ENCODE data around the gene COA1. TPM values are rescaled to one million over a fixed set of nuclear protein-coding genes. Genes with fewer than 3 reads are reported as not detected.

COA1 gene
- total and polyA plus RNA-seq, 3 donors from 2014 or later, result 36.4 to 80.5 (median 75.7) TPM

- Histone ChIP-seq H3K36me3 (ENCODE audit: low read depth, missing control alignments) (no peaks in the 10 kb centered on the region), H3K4me1 (peaks cover 3% of the 10 kb centered on the region), H3K27me3 (no peaks in the 10 kb centered on the region), H3K27ac (no peak overlapping the region), H3K4me3 (no peak overlapping the region), H3K9me3 (no peaks in the 10 kb centered on the region)
- intact Hi-C loops (cut with DNase I; ENCODE audit: low total_unique reads), result no loop called here
- WGBS, 2 donors, result 76 to 85% methylated on average over 8 of the region's 8 CpGs
- TF ChIP-seq POLR2A (IDR thresholded peaks at IDR 0.05), result no peak
- TF ChIP-seq, protein P1, sequence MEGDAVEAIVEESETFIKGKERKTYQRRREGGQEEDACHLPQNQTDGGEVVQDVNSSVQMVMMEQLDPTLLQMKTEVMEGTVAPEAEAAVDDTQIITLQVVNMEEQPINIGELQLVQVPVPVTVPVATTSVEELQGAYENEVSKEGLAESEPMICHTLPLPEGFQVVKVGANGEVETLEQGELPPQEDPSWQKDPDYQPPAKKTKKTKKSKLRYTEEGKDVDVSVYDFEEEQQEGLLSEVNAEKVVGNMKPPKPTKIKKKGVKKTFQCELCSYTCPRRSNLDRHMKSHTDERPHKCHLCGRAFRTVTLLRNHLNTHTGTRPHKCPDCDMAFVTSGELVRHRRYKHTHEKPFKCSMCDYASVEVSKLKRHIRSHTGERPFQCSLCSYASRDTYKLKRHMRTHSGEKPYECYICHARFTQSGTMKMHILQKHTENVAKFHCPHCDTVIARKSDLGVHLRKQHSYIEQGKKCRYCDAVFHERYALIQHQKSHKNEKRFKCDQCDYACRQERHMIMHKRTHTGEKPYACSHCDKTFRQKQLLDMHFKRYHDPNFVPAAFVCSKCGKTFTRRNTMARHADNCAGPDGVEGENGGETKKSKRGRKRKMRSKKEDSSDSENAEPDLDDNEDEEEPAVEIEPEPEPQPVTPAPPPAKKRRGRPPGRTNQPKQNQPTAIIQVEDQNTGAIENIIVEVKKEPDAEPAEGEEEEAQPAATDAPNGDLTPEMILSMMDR (IDR thresholded peaks at IDR 0.05), result no peak
- no peak for DNase-seq
These were observed 37.2 kb upstream of the COA1 start for GRCh38 chr7:43766564-43766963.

DNA sequence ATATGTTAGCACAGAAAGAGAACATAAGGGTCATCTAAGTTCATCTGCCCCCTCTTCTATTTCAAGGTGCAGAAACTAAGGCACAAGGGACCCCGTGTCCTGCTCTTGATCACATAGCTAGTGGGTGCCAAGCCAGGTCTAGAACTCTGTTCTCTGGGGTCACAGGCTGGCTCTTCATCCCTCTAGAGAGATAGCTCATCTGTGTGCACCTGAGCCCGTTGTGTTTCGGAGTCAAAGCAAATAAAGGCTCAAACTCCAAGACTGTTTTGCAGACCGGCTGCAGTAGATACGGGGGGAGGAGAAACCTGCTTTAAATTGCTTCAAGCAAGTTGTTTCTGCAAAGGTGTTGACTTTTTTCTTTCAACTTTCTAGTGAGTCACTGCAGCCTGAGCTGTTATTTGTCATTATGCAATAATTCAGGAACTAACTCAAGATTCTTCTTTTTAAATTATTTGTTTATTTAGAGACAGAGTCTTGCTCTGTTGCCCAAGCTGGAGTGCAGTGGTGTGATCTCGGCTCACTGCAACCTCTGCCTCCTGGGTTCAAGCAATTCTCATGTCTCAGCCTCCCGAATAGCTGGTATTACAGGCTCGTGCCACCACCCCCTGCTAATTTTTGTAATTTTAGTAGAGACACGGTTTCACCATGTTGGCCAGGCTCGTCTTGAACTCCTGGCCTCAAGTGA is 35.6 kb upstream of the COA1 start:
- Histone ChIP-seq H3K4me3 (no peak overlapping the region), H3K36me3 (ENCODE audit: low read depth, missing control alignments) (no peaks in the 10 kb centered on the region), H3K4me1 (peaks cover 3% of the 10 kb centered on the region), H3K27ac (no peak overlapping the region), H3K9me3 (no peaks in the 10 kb centered on the region), H3K27me3 (no peaks in the 10 kb centered on the region)
- no peak for TF ChIP-seq POLR2A (IDR thresholded peaks at IDR 0.05)
- TF ChIP-seq, protein P1 (IDR thresholded peaks at IDR 0.05), result no peak
- 84 to 86% methylated on average over 10 of the region's 10 CpGs for WGBS, 2 donors
- intact Hi-C loops (cut with DNase I; ENCODE audit: low total_unique reads), result no loop called here
- no peak for DNase-seq

DNA sequence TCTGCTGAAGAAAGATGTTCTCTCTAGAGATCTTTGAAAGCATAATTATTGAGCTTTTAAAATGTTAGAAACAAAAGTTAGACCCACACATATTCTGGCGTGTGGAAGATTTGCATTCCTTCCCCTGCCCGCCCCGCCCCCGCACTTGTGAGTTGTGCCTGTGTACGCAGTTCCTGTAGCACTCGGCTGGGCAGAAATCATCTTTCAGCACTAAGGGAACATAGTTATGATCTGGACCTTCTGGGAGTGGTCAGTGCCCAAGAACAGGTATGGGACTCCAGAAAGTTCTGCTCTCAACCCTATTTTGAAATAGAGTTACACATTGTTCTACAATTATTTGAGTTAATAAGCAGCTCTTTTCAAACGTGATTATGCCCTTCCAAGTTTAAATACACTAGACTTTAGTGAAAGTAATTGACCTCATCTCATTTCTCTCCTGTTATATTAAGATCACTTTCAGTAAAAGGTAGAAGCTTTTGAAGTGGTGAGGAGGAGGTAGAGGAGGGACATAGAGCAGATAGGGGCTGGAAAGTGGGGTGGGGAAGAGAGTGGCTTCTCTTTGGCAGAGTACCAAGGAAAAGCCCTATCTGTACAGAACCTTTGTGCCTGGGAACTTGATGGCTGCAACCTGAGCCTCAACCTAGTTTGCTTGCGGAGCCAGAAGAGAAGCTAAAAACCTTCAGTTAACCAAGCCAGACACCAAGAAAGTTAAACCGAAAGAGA is 34.9 kb upstream of the COA1 start:
- Histone ChIP-seq H3K4me3 (no peak overlapping the region), H3K27ac (peak overlapping the region in 1 of 2 donors; percentile 23), H3K27me3 (no peaks in the 10 kb centered on the region), H3K9me3 (no peaks in the 10 kb centered on the region), H3K36me3 (ENCODE audit: low read depth, missing control alignments) (no peaks in the 10 kb centered on the region), H3K4me1 (peaks cover 3% of the 10 kb centered on the region)
- peak; percentile 68 for DNase-seq
- intact Hi-C loops (cut with DNase I; ENCODE audit: low total_unique reads), result no loop called here
- 38 to 45% methylated on average over 9 of the region's 9 CpGs for WGBS, 2 donors
- TF ChIP-seq POLR2A (IDR thresholded peaks at IDR 0.05), result no peak
- TF ChIP-seq, protein P1 (IDR thresholded peaks at IDR 0.05), result no peak

- no peaks in the 10 kb centered on the region for H3K9me3 ChIP-seq
- no peak overlapping the region for H3K27ac ChIP-seq
- DNase-seq, result no peak
- no peaks in the 10 kb centered on the region for H3K36me3 ChIP-seq (ENCODE audit: low read depth, missing control alignments)
- H3K4me3 ChIP-seq, result no peak overlapping the region
- H3K27me3 ChIP-seq, result no peaks in the 10 kb centered on the region
- intact Hi-C loops (cut with DNase I; ENCODE audit: low total_unique reads), result no loop called here
- TF ChIP-seq, protein P1 (IDR thresholded peaks at IDR 0.05), result no peak
- no peak for TF ChIP-seq POLR2A (IDR thresholded peaks at IDR 0.05)
- 83 to 93% methylated on average over 3 of the region's 3 CpGs for WGBS, 2 donors
- peaks cover 3% of the 10 kb centered on the region for H3K4me1 ChIP-seq
These were observed 33.9 kb upstream of the COA1 start for GRCh38 chr7:43763183-43763582.

Measured in testis (tissue), 3 donors.